ENCODE data around the gene ADGRG2. TPM values are rescaled to one million over a fixed set of nuclear protein-coding genes. Genes with fewer than 3 reads are reported as not detected.

ADGRG2 gene
- polyA plus RNA-seq, 3 donors, result not detected

DNA sequence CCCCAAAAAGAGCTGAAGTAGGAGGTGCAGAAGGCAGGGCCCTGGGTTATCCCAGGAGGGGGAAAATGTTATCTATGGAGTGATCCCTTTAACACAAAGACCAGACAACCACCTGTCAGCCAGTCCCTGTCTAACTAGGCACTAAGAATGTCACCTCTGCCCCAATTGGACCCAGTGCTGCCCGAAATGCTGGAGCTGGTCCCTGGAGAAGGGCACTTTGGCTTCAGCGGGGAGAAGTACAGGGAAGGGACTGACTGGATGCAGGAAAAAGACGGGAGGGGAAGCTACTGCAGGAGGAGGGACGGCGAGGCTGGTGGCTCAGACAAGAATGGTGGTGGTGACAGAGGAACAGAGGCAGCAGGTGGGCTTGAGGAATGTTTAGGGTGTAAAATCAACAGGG lies 155.6 kb downstream of the ADGRG2 start:
- Histone ChIP-seq H4K20me1 (ENCODE audit: insufficient read depth, low read length) (no peaks in the 10 kb centered on the region), H3K27me3 (ENCODE audit: control insufficient read depth in 2 of 2, insufficient read depth in 2 of 2, low read length in 2 of 2) (no peaks in the 10 kb centered on the region), H3K4me1 (ENCODE audit: control insufficient read depth in 1 of 2, insufficient read depth in 2 of 2, low read length in 2 of 2) (peaks cover 11 to 20% of the 10 kb centered on the region in 2 donors), H3K9ac (ENCODE audit: insufficient read depth, low read length, poor library complexity, severe bottlenecking) (no peak overlapping the region), H3K36me3 (replicated peaks in 1 of 2; ENCODE audit: control insufficient read depth in 1 of 2, insufficient read depth in 2 of 2, low read length in 2 of 2) (no peaks in the 10 kb centered on the region), H3K79me2 (ENCODE audit: insufficient read depth, low read length) (peaks cover 35% of the 10 kb centered on the region), H3K9me3 (replicated peaks in 1 of 2; ENCODE audit: control insufficient read depth in 1 of 2, insufficient read depth in 1 of 2, low read length in 2 of 2) (no peaks in the 10 kb centered on the region), H2AFZ (ENCODE audit: insufficient read depth, low read depth, low read length, poor library complexity, severe bottlenecking) (no peak overlapping the region), H3K27ac (ENCODE audit: low read depth in 1 of 2, low read length in 2 of 2) (no peak overlapping the region), H3K4me3 (replicated peaks in 1 of 3; ENCODE audit: low read depth in 2 of 3, low read length in 3 of 3) (no peak overlapping the region), H3K4me2 (replicated peaks; ENCODE audit: extremely low read depth, low read length, poor library complexity, severe bottlenecking) (no peak overlapping the region)
- no peak for DNase-seq
- Mint-ChIP-seq H3K4me3 (no peak overlapping the region), H3K36me3 (peaks cover 0 to 6% of the 10 kb centered on the region in 2 donors), H3K27ac (peak overlapping the region in 2 of 7 donors; percentile 30 to 57), H3K9me3 (no peaks in the 10 kb centered on the region), H3K4me1 (peaks cover 22% of the 10 kb centered on the region), H3K27me3 (ENCODE audit: low read depth in 3 of 3) (peaks cover 0 to 11% (median 0%) of the 10 kb centered on the region in 3 donors)
- intact Hi-C loops (cut with micrococcal nuclease), result no loop called here
- WGBS (ENCODE audit: insufficient coverage), result 96% methylated on average over 5 of the region's 5 CpGs
- TF ChIP-seq, protein P1, sequence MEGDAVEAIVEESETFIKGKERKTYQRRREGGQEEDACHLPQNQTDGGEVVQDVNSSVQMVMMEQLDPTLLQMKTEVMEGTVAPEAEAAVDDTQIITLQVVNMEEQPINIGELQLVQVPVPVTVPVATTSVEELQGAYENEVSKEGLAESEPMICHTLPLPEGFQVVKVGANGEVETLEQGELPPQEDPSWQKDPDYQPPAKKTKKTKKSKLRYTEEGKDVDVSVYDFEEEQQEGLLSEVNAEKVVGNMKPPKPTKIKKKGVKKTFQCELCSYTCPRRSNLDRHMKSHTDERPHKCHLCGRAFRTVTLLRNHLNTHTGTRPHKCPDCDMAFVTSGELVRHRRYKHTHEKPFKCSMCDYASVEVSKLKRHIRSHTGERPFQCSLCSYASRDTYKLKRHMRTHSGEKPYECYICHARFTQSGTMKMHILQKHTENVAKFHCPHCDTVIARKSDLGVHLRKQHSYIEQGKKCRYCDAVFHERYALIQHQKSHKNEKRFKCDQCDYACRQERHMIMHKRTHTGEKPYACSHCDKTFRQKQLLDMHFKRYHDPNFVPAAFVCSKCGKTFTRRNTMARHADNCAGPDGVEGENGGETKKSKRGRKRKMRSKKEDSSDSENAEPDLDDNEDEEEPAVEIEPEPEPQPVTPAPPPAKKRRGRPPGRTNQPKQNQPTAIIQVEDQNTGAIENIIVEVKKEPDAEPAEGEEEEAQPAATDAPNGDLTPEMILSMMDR (IDR thresholded peaks at IDR 0.05), result no peak

DNA sequence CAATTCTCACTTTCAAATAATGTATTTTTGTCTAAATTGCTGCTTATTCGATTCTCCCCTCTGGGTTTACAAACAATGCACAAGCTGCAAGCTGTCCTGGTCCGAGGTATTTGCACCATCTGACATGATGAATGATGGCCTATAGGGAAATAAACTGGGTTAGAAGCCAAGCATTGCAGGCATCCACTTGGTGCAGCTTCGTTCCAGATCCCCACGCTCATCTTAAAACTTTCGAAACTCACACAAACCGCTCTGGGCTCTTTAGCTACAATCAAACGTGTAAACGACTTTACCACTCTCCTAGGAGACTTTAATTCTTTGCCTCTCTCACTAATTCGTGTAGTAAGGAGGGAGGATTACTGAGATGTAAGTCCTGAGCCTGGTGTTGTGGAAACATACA lies 157.4 kb downstream of the ADGRG2 start:
- peaks cover 0 to 11% (median 0%) of the 10 kb centered on the region in 3 donors for H3K27me3 Mint-ChIP-seq (ENCODE audit: low read depth in 3 of 3)
- peaks cover 46% of the 10 kb centered on the region for H3K79me2 ChIP-seq (ENCODE audit: insufficient read depth, low read length)
- no peak overlapping the region for H3K4me3 Mint-ChIP-seq
- no peak for DNase-seq
- no peak overlapping the region for H3K27ac Mint-ChIP-seq
- TF ChIP-seq, protein P1 (IDR thresholded peaks at IDR 0.05), result no peak
- peaks cover 0 to 2% (median 0%) of the 10 kb centered on the region in 7 donors for H3K9me3 Mint-ChIP-seq
- intact Hi-C loops (cut with micrococcal nuclease), result no loop called here
- no peak overlapping the region for H3K9ac ChIP-seq (ENCODE audit: insufficient read depth, low read length, poor library complexity, severe bottlenecking)
- no peak overlapping the region for H3K4me3 ChIP-seq (replicated peaks in 1 of 3; ENCODE audit: low read depth in 2 of 3, low read length in 3 of 3)
- no peak overlapping the region for H3K27ac ChIP-seq (ENCODE audit: low read depth in 1 of 2, low read length in 2 of 2)
- H3K9me3 ChIP-seq (replicated peaks in 1 of 2; ENCODE audit: control insufficient read depth in 1 of 2, insufficient read depth in 1 of 2, low read length in 2 of 2), result no peaks in the 10 kb centered on the region
- H3K4me1 Mint-ChIP-seq, result peaks cover 35% of the 10 kb centered on the region
- H3K4me1 ChIP-seq (ENCODE audit: control insufficient read depth in 1 of 2, insufficient read depth in 2 of 2, low read length in 2 of 2), result peaks cover 28 to 36% of the 10 kb centered on the region in 2 donors
- H3K36me3 Mint-ChIP-seq, result peaks cover 0 to 6% of the 10 kb centered on the region in 2 donors
- H3K36me3 ChIP-seq (replicated peaks in 1 of 2; ENCODE audit: control insufficient read depth in 1 of 2, insufficient read depth in 2 of 2, low read length in 2 of 2), result no peaks in the 10 kb centered on the region
- 40% methylated on average over 1 of the region's 9 CpGs for WGBS (ENCODE audit: insufficient coverage)
- H3K27me3 ChIP-seq (ENCODE audit: control insufficient read depth in 2 of 2, insufficient read depth in 2 of 2, low read length in 2 of 2), result no peaks in the 10 kb centered on the region
- H3K4me2 ChIP-seq (replicated peaks; ENCODE audit: extremely low read depth, low read length, poor library complexity, severe bottlenecking), result no peak overlapping the region
- H4K20me1 ChIP-seq (ENCODE audit: insufficient read depth, low read length), result no peaks in the 10 kb centered on the region
- H2AFZ ChIP-seq (ENCODE audit: insufficient read depth, low read depth, low read length, poor library complexity, severe bottlenecking), result no peak overlapping the region

Data from CD14-positive monocyte (primary cell).